ACC112 (cell line): Measurements from ENCODE around the gene PLSCR3.

Experiments used
- H2AFZ ChIP-seq: fragments of 200-600 bp; sonication (generic); one replicate; pipeline ENCODE4 v1.6.0; 2017; ENCODE audit warnings: antibody characterized with exemption, low read length; ENCODE audit not compliant: unreplicated experiment
- H3K27ac ChIP-seq: fragments of 200-600 bp; sonication (generic); 2 replicates; pipeline ENCODE4 v1.5.1; 2014; ENCODE audit warnings: low read depth, mild to moderate bottlenecking, antibody characterized with exemption, low read length, moderate library complexity
- H3K27me3 ChIP-seq: fragments of 200-600 bp; sonication (generic); 2 replicates; pipeline ENCODE4 v1.6.1; 2014; ENCODE audit warnings: mild to moderate bottlenecking, antibody characterized with exemption, low read length, moderate library complexity, mixed read lengths; ENCODE audit not compliant: insufficient read depth
- H3K36me3 ChIP-seq: fragments of 200-600 bp; sonication (generic); 2 replicates; pipeline ENCODE4 v1.6.1; 2016; ENCODE audit warnings: mild to moderate bottlenecking, antibody characterized with exemption, low read length, moderate library complexity, mixed read lengths; ENCODE audit not compliant: insufficient read depth
- H3K4me1 ChIP-seq: fragments of 200-600 bp; sonication (generic); one replicate; pipeline ENCODE4 v1.6.1; 2016; ENCODE audit warnings: low read length, mixed read lengths; ENCODE audit not compliant: insufficient read depth, unreplicated experiment, control insufficient read depth
- H3K4me3 ChIP-seq: fragments of 200-600 bp; sonication (generic); 2 replicates; pipeline ENCODE4 v1.5.1; 2014; ENCODE audit warnings: mild to moderate bottlenecking, low read depth, low read length
- H3K79me2 ChIP-seq: fragments of 200-600 bp; sonication (generic); one replicate; pipeline ENCODE4 v1.6.0; 2016; ENCODE audit warnings: low read length; ENCODE audit not compliant: control insufficient read depth, unreplicated experiment, insufficient read depth

Gene PLSCR3

GRCh38 chr17:7346761-7347614 lies 47.3 kb downstream of the PLSCR3 start:
- Histone ChIP-seq H3K36me3 (no peaks in the 10 kb centered on the region), H3K27me3 (peaks cover 10% of the 10 kb centered on the region; the same call in 1 of the 2 replicates), H3K27ac (no peak overlapping the region), H3K79me2 (peaks cover 6% of the 10 kb centered on the region), H3K4me1 (peaks cover 12% of the 10 kb centered on the region), H2AFZ (no peak overlapping the region), H3K4me3 (no peak overlapping the region)

- Histone ChIP-seq H3K27me3 (peaks cover 10% of the 10 kb centered on the region; the same call in 1 of the 2 replicates), H3K79me2 (no peaks in the 10 kb centered on the region), H3K4me1 (no peaks in the 10 kb centered on the region), H3K36me3 (no peaks in the 10 kb centered on the region), H2AFZ (no peak overlapping the region), H3K27ac (no peak overlapping the region), H3K4me3 (no peak overlapping the region)
These were observed 51.1 kb downstream of the PLSCR3 start for GRCh38 chr17:7343250-7343649.

- Histone ChIP-seq H3K27ac (no peak overlapping the region), H3K79me2 (no peaks in the 10 kb centered on the region), H3K36me3 (no peaks in the 10 kb centered on the region), H3K4me1 (no peaks in the 10 kb centered on the region), H3K4me3 (no peak overlapping the region), H2AFZ (no peak overlapping the region), H3K27me3 (peaks cover 10% of the 10 kb centered on the region; the same call in 1 of the 2 replicates)
These were observed 52.5 kb downstream of the PLSCR3 start for GRCh38 chr17:7341842-7342241.

- Histone ChIP-seq H3K27ac (no peak overlapping the region), H3K79me2 (no peaks in the 10 kb centered on the region), H3K27me3 (peaks cover 10% of the 10 kb centered on the region; the same call in 1 of the 2 replicates), H2AFZ (no peak overlapping the region), H3K4me3 (no peak overlapping the region), H3K36me3 (no peaks in the 10 kb centered on the region), H3K4me1 (no peaks in the 10 kb centered on the region)
These were observed 54.1 kb downstream of the PLSCR3 start for GRCh38 chr17:7340179-7340578.
